B cell (primary cell): ENCODE measurements around the gene NCKAP1. TPM values are rescaled to one million over a fixed set of nuclear protein-coding genes. Genes with fewer than 3 reads are reported as not detected.

ENCODE experiments used
- ATAC-seq: fragments of 200-7000 bp; cut with Tn5 transposase; one replicate; pipeline ENCODE4 v1.10.0; 2021; ENCODE audit warnings: low read depth, mild to moderate bottlenecking, moderate number of reproducible peaks, moderate library complexity
- CTCF ChIA-PET: fragments of 350-600 bp; sonication (Branson Sonifier 250); formaldehyde crosslinking; loops from one replicate; lab custom pipeline; 2021; ENCODE audit warnings: antibody characterized with exemption, inconsistent platforms; lab: Charles Lee
- POLR2A ChIA-PET: fragments of 350-600 bp; sonication (Branson Sonifier 250); formaldehyde crosslinking; loops from one replicate; lab custom pipeline; 2021; ENCODE audit warnings: antibody characterized with exemption; lab: Charles Lee
- DNase-seq: peaks from one replicate; pipeline ENCODE4 v3.0.0; 2013
- H2AFZ ChIP-seq: 2 replicates; pipeline ENCODE4 v1.6.1; 2012; ENCODE audit warnings: mild to moderate bottlenecking, low read depth, low read length; ENCODE audit not compliant: insufficient read depth, poor library complexity, severe bottlenecking
- H3K27ac ChIP-seq, 2 donors: 1 replicate in 1 of 2; 2 replicates in 1 of 2; pipeline ENCODE4 v1.5.1; 2012 to 2013; ENCODE audit warnings: low read length in 2 of 2, mild to moderate bottlenecking in 2 of 2, moderate library complexity in 1 of 2
- H3K27me3 ChIP-seq, 4 experiments: fragments of 200-600 bp in 1 of 4; sonication (generic) in 1 of 4; replicated peaks in 1 of 4; 1 replicate in 2 of 4; 2 replicates in 2 of 4; pipeline versions ENCODE4 v1.6.1 to v1.7.0; 2013 to 2016; ENCODE audit warnings: low read length in 3 of 4, mild to moderate bottlenecking in 2 of 4, mixed read lengths in 1 of 4, moderate library complexity in 1 of 4; ENCODE audit not compliant: insufficient read depth in 4 of 4, control insufficient read depth in 3 of 4; ENCODE audit errors: control extremely low read depth in 1 of 4
- H3K36me3 ChIP-seq, 2 experiments: replicated peaks in 1 of 2; 1 replicate in 1 of 2; 2 replicates in 1 of 2; pipeline versions ENCODE4 v1.6.1 to v1.7.1; 2013; ENCODE audit warnings: low read length in 1 of 2; ENCODE audit not compliant: insufficient read depth in 2 of 2, control insufficient read depth in 1 of 2; ENCODE audit errors: control extremely low read depth in 1 of 2, extremely low read depth in 1 of 2
- H3K4me1 ChIP-seq, 2 donors: fragments of 200-600 bp in 1 of 2; sonication (generic) in 1 of 2; 1 replicate in 1 of 2; 2 replicates in 1 of 2; pipeline versions ENCODE4 v1.5.1 to v1.6.1; 2013 to 2017; ENCODE audit warnings: low read length in 2 of 2; ENCODE audit not compliant: control insufficient read depth in 2 of 2, insufficient read depth in 2 of 2
- H3K4me2 ChIP-seq: replicated peaks from 2 replicates; pipeline ENCODE3; 2012; ENCODE audit warnings: mild to moderate bottlenecking, low read depth, low read length; ENCODE audit not compliant: poor library complexity, severe bottlenecking
- H3K4me3 ChIP-seq, 5 experiments: fragments of 200-600 bp in 1 of 5; sonication (generic) in 1 of 5; 1 replicate in 3 of 5; 2 replicates in 2 of 5; pipeline versions ENCODE4 v1.5.1 to v1.7.0; 2011 to 2016; ENCODE audit warnings: low read length in 4 of 5, mild to moderate bottlenecking in 4 of 5, low read depth in 2 of 5, control low read depth in 1 of 5, moderate library complexity in 1 of 5; ENCODE audit not compliant: insufficient read depth in 1 of 5; ENCODE audit errors: control extremely low read depth in 1 of 5, extremely low read depth in 1 of 5
- H3K79me2 ChIP-seq: fragments of 200-600 bp; sonication (generic); one replicate; pipeline ENCODE4 v1.6.0; 2016; ENCODE audit warnings: low read length; ENCODE audit not compliant: control insufficient read depth, insufficient read depth
- H3K9ac ChIP-seq: fragments of 200-600 bp; sonication (generic); 2 replicates; pipeline ENCODE4 v1.6.1; 2017; ENCODE audit warnings: mild to moderate bottlenecking, low read length, moderate library complexity
- H3K9me3 ChIP-seq, 3 donors: one replicate each; pipeline versions ENCODE4 v1.6.1 to v1.7.1; 2013; ENCODE audit warnings: low read length in 2 of 3; ENCODE audit not compliant: control insufficient read depth in 2 of 3, insufficient read depth in 1 of 3; ENCODE audit errors: control extremely low read depth in 1 of 3
- H4K20me1 ChIP-seq: 2 replicates; pipeline ENCODE4 v1.6.0; 2012; ENCODE audit warnings: mild to moderate bottlenecking, low read length; ENCODE audit not compliant: insufficient read depth, control insufficient read depth, poor library complexity, severe bottlenecking
- H3K27ac Mint-ChIP-seq: one replicate; pipeline ENCODE4 v1.8.0; 2021; ENCODE audit warnings: mixed read lengths
- H3K27me3 Mint-ChIP-seq: one replicate; pipeline ENCODE4 v1.8.0; 2021; ENCODE audit warnings: mixed read lengths
- H3K4me1 Mint-ChIP-seq: one replicate; pipeline ENCODE4 v1.8.0; 2021; ENCODE audit warnings: mixed read lengths
- H3K4me3 Mint-ChIP-seq: one replicate; pipeline ENCODE4 v1.8.0; 2021; ENCODE audit warnings: mixed read lengths
- H3K9me3 Mint-ChIP-seq: one replicate; pipeline ENCODE4 v1.8.0; 2022; ENCODE audit warnings: mixed read lengths; ENCODE audit not compliant: insufficient read depth
- EZH2 ChIP-seq: IDR thresholded peaks from 2 replicates; pipeline ENCODE4 v1.6.1; 2012; ENCODE audit warnings: borderline replicate concordance, low read depth, mild to moderate bottlenecking, moderate library complexity, low read length; ENCODE audit not compliant: insufficient read depth, poor library complexity, severe bottlenecking
- WGBS: methylation state at CpG from one replicate; pipeline ENCODE4 v1.1.5; 2013; ENCODE audit warnings: missing lambda C conversion rate; ENCODE audit not compliant: insufficient coverage; 5-methylcytosine and 5-hydroxymethylcytosine counted together
- intact Hi-C: fragments of 100-400 bp; cut with micrococcal nuclease; formaldehyde crosslinking; loops from one replicate; pipeline ENCODE4 v1.10.0; 2022
- polyA plus RNA-seq: library from polyadenylated mRNA; depleted of rRNA; stranded (reverse); fragments of >200 nt; gene quantifications from 2 replicates; pipeline ENCODE4 v1.2.3, GENCODE V29; 2012
- total RNA-seq, 2 donors: library from RNA; stranded (reverse); fragments of 120-200 nt in 1 of 2; gene quantifications; 1 replicate in 1 of 2; 2 replicates in 1 of 2; pipeline versions ENCODE4 v1.2.3 to v1.2.4, GENCODE V29; 2013 to 2022
- TF ChIP-seq, protein P1 (sequence below): fragments of 200-600 bp; IDR thresholded peaks from one replicate; pipeline ENCODE4 v1.8.0; 2022; ENCODE audit warnings: antibody characterized with exemption, mild to moderate bottlenecking

Gene NCKAP1
- total and polyA plus RNA-seq, 2 donors (not counting 1 experiment from before 2014, with no cell fraction given): 0.05 TPM; not detected in 1

DNA sequence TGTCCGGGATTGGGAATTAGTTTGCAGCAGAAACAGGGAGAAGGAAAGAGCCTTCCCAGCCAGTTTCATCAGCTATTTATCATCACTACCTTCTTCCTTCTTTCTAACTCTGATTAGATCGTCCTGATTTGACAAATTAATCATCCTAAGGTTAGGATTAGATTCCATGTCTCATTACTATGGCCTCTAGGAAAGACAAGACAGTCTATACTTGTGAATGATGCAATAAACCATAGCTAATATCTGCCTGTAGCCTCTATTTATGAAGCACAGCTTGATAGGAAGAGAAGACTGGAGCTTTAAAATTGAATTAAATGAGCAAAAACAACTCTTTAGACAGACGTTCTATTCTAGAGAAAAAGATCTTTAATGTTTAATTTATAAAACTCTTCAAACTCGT lies 146.6 kb downstream of the NCKAP1 start:
- Histone ChIP-seq H3K9ac (no peak overlapping the region), H3K4me3 (no peak overlapping the region), H3K9me3 (peaks cover 0 to 6% (median 0%) of the 10 kb centered on the region in 3 donors), H3K79me2 (no peaks in the 10 kb centered on the region), H3K4me2 (no peak overlapping the region), H4K20me1 (no peaks in the 10 kb centered on the region), H2AFZ (no peak overlapping the region), H3K36me3 (no peaks in the 10 kb centered on the region), H3K4me1 (no peaks in the 10 kb centered on the region), H3K27me3 (no peaks in the 10 kb centered on the region), H3K27ac (no peak overlapping the region)
- Mint-ChIP-seq H3K4me3 (no peak overlapping the region), H3K9me3 (no peaks in the 10 kb centered on the region), H3K27ac (no peak overlapping the region), H3K27me3 (no peaks in the 10 kb centered on the region), H3K4me1 (no peaks in the 10 kb centered on the region)
- DNase-seq: no peak
- no peak for ATAC-seq
- intact Hi-C loops: no loop called here
- TF ChIP-seq EZH2: no peak
- TF ChIP-seq, protein P1, sequence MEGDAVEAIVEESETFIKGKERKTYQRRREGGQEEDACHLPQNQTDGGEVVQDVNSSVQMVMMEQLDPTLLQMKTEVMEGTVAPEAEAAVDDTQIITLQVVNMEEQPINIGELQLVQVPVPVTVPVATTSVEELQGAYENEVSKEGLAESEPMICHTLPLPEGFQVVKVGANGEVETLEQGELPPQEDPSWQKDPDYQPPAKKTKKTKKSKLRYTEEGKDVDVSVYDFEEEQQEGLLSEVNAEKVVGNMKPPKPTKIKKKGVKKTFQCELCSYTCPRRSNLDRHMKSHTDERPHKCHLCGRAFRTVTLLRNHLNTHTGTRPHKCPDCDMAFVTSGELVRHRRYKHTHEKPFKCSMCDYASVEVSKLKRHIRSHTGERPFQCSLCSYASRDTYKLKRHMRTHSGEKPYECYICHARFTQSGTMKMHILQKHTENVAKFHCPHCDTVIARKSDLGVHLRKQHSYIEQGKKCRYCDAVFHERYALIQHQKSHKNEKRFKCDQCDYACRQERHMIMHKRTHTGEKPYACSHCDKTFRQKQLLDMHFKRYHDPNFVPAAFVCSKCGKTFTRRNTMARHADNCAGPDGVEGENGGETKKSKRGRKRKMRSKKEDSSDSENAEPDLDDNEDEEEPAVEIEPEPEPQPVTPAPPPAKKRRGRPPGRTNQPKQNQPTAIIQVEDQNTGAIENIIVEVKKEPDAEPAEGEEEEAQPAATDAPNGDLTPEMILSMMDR: no peak
- POLR2A ChIA-PET: no interaction called here
- CTCF ChIA-PET: no interaction called here
- no CpG with 5 or more reads among the region's 4 CpGs for WGBS

DNA sequence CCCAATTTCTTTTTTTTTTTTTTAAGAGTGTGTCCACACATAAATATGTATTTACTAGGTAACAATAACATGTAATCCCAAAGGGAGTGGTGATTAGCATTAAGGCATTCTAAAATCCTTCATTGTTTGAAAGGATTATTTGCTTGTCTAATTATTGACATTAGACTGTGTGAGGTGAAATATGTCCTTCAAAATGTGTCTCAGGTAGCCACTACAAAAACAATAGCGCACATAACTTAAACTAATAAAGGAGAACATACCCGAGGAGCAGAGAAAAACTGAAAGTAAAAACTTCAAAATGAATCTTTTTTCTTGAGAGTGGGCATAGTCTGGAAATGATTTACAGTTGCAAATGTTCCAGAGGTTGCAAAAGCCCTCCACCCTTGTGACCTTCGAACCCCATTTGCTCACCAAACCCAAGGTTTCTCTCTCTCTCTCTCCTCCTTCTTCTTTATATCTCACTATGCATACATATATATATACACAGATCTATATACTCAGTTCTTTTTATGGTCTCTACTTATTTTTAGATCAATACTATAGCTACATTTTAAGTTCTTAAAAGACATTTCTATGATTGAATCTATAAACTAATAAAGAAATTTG lies 147.4 kb downstream of the NCKAP1 start:
- Histone ChIP-seq H3K9me3 (peaks cover 0 to 6% (median 0%) of the 10 kb centered on the region in 3 donors), H3K27me3 (no peaks in the 10 kb centered on the region), H4K20me1 (no peaks in the 10 kb centered on the region), H2AFZ (no peak overlapping the region), H3K79me2 (no peaks in the 10 kb centered on the region), H3K4me1 (no peaks in the 10 kb centered on the region), H3K36me3 (no peaks in the 10 kb centered on the region), H3K4me3 (no peak overlapping the region), H3K27ac (no peak overlapping the region), H3K4me2 (no peak overlapping the region), H3K9ac (no peak overlapping the region)
- Mint-ChIP-seq H3K9me3 (no peaks in the 10 kb centered on the region), H3K4me3 (no peak overlapping the region), H3K4me1 (no peaks in the 10 kb centered on the region), H3K27me3 (no peaks in the 10 kb centered on the region), H3K27ac (no peak overlapping the region)
- no peak for TF ChIP-seq EZH2
- TF ChIP-seq, protein P1: no peak
- no CpG with 5 or more reads among the region's 3 CpGs for WGBS
- CTCF ChIA-PET: no interaction called here
- POLR2A ChIA-PET: no interaction called here
- ATAC-seq (no peak), DNase-seq (no peak)
- intact Hi-C loops: no loop called here
